Smooth muscle cell (in vitro differentiated cells): ENCODE results near the gene POLA2. TPM values are rescaled to one million over a fixed set of nuclear protein-coding genes. Genes with fewer than 3 reads are reported as not detected.
"Not testable (repeated sequence)": the region's sequence is repeated elsewhere in the genome, so short reads cannot be mapped to it uniquely, and the experiment has no call there.

Experiments used
- DNase-seq: peaks from one replicate; lab custom pipeline; 2025; ENCODE audit not compliant: unreplicated experiment; lab: John Stamatoyannopoulos, UW
- H2AFZ ChIP-seq: fragments of 200-600 bp; sonication (generic); 2 replicates; pipeline ENCODE4 v1.6.0; 2016; ENCODE audit warnings: antibody characterized with exemption, low read depth, mild to moderate bottlenecking
- H3F3A ChIP-seq: fragments of 200-600 bp; sonication (generic); 2 replicates; pipeline ENCODE4 v1.6.0; 2017; ENCODE audit warnings: antibody characterized with exemption, low read depth
- H3K27ac ChIP-seq: fragments of 200-600 bp; sonication (generic); 2 replicates; pipeline ENCODE4 v1.5.1; 2016; ENCODE audit warnings: low read depth, mild to moderate bottlenecking
- H3K27me3 ChIP-seq: fragments of 200-600 bp; sonication (generic); 2 replicates; pipeline ENCODE4 v1.6.1; 2016; ENCODE audit warnings: low read depth, mild to moderate bottlenecking
- H3K36me3 ChIP-seq: fragments of 200-600 bp; sonication (generic); 2 replicates; pipeline ENCODE4 v1.5.1; 2016; ENCODE audit warnings: low read depth
- H3K4me1 ChIP-seq: fragments of 200-600 bp; sonication (generic); 2 replicates; pipeline ENCODE4 v1.5.1; 2016; ENCODE audit warnings: low read depth
- H3K4me2 ChIP-seq: fragments of 200-600 bp; sonication (generic); 2 replicates; pipeline ENCODE4 v1.6.0; 2016; ENCODE audit warnings: mild to moderate bottlenecking
- H3K4me3 ChIP-seq: fragments of 200-600 bp; sonication (generic); 2 replicates; pipeline ENCODE4 v1.5.1; 2016; ENCODE audit warnings: mild to moderate bottlenecking
- H3K79me2 ChIP-seq: fragments of 200-600 bp; sonication (generic); 2 replicates; pipeline ENCODE4 v1.6.0; 2016; ENCODE audit warnings: low read depth, mild to moderate bottlenecking
- H3K9ac ChIP-seq: fragments of 200-600 bp; sonication (generic); 2 replicates; pipeline ENCODE4 v1.6.0; 2016; ENCODE audit warnings: low read depth
- H3K9me3 ChIP-seq: fragments of 200-600 bp; sonication (generic); replicated peaks from 2 replicates; pipeline ENCODE4 v1.5.1; 2016; ENCODE audit warnings: low read depth
- H4K20me1 ChIP-seq: fragments of 200-600 bp; sonication (generic); 2 replicates; pipeline ENCODE4 v1.6.0; 2016; ENCODE audit warnings: low read depth
- WGBS: methylation state at CpG from one replicate; pipeline ENCODE4 v1.1.7; 2016; ENCODE audit warnings: low lambda C conversion rate; 5-methylcytosine and 5-hydroxymethylcytosine counted together
- polyA plus RNA-seq: library from polyadenylated mRNA; unstranded; fragments of >200 nt; fragmentation: Nextera tagmentation; extraction: Ambion mirVana; gene quantifications from 2 replicates; pipeline ENCODE4 v1.2.1, GENCODE V29; 2016
- total RNA-seq: library from RNA; depleted of rRNA; stranded (reverse); fragments of >200 nt; gene quantifications from 2 replicates; pipeline ENCODE4 v1.2.3, GENCODE V29; 2014
- TF ChIP-seq, protein P1 (sequence below): fragments of 200-600 bp; sonication (generic); IDR thresholded peaks from 2 replicates; pipeline ENCODE4 v1.5.1; 2017; ENCODE audit warnings: borderline replicate concordance, mild to moderate bottlenecking, antibody characterized with exemption; ENCODE audit not compliant: insufficient read depth, poor library complexity, severe bottlenecking

The POLA2 gene
- total and polyA plus RNA-seq, 2 experiments from 2014 or later: 2.5 to 8.4 TPM

DNA sequence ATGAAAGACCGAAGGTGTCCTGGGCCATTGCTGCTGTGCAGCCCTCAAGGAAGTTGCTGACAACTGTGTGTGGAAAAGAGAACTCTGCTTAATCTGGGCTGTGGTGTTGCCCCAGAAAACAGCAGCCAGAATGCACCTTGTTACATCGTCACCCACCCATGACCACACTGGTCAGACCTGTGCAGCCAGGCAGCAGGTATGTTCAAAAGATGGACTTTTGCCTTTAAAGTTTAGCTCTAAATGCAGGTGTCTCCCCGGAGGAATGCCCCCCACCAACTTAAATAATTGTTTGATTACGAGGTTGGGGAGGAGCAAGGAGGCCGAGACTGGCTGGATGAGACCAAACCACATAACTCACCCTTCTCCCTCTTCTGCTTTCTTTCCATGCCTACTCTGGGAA, 15.3 kb upstream of the POLA2 start:
- TF ChIP-seq, protein P1, sequence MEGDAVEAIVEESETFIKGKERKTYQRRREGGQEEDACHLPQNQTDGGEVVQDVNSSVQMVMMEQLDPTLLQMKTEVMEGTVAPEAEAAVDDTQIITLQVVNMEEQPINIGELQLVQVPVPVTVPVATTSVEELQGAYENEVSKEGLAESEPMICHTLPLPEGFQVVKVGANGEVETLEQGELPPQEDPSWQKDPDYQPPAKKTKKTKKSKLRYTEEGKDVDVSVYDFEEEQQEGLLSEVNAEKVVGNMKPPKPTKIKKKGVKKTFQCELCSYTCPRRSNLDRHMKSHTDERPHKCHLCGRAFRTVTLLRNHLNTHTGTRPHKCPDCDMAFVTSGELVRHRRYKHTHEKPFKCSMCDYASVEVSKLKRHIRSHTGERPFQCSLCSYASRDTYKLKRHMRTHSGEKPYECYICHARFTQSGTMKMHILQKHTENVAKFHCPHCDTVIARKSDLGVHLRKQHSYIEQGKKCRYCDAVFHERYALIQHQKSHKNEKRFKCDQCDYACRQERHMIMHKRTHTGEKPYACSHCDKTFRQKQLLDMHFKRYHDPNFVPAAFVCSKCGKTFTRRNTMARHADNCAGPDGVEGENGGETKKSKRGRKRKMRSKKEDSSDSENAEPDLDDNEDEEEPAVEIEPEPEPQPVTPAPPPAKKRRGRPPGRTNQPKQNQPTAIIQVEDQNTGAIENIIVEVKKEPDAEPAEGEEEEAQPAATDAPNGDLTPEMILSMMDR: no peak
- H3K4me2 ChIP-seq: no peak overlapping the region
- no peaks in the 10 kb centered on the region for H3F3A ChIP-seq
- no peaks in the 10 kb centered on the region for H3K27me3 ChIP-seq
- no peak for DNase-seq
- H3K4me3 ChIP-seq: no peak overlapping the region
- no peaks in the 10 kb centered on the region for H3K4me1 ChIP-seq
- WGBS: 81% methylated on average over 5 of the region's 5 CpGs
- H3K79me2 ChIP-seq: no peaks in the 10 kb centered on the region
- no peak overlapping the region for H2AFZ ChIP-seq
- no peaks in the 10 kb centered on the region for H3K36me3 ChIP-seq
- no peaks in the 10 kb centered on the region for H3K9me3 ChIP-seq
- no peak overlapping the region for H3K9ac ChIP-seq
- H4K20me1 ChIP-seq: no peaks in the 10 kb centered on the region
- H3K27ac ChIP-seq: no peak overlapping the region

DNA sequence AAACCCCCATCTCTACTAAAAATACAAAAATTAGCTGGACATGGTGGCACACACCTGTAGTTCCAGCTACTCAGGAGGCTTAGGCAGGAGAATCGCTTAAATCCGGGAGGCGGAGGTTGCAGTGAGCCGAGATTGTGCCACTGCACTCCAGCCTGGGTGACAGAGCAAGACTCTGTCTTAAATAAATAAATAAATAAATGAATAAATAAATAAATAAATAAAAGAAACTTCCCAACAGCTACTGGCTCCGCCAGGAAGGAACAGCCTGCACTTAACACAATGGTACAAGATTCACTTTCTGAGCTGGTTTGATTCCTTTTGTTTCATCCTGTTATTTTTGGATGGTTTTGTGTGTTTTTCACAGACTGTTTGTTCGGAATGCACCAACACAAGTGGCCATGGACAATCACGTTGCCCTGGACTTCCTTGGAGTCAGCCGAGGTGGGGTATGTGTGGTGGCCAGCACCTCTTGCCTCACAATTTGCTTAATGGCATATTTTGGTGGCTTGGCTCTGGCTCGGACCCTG, 13.5 kb upstream of the POLA2 start:
- H3F3A ChIP-seq, H3K9ac ChIP-seq, H3K4me1 ChIP-seq, H3K4me3 ChIP-seq, H4K20me1 ChIP-seq, H2AFZ ChIP-seq, H3K4me2 ChIP-seq, H3K79me2 ChIP-seq, H3K27ac ChIP-seq, DNase-seq, H3K27me3 ChIP-seq, H3K36me3 ChIP-seq, H3K9me3 ChIP-seq: not testable (repeated sequence)
- WGBS: 84% methylated on average over 9 of the region's 9 CpGs

DNA sequence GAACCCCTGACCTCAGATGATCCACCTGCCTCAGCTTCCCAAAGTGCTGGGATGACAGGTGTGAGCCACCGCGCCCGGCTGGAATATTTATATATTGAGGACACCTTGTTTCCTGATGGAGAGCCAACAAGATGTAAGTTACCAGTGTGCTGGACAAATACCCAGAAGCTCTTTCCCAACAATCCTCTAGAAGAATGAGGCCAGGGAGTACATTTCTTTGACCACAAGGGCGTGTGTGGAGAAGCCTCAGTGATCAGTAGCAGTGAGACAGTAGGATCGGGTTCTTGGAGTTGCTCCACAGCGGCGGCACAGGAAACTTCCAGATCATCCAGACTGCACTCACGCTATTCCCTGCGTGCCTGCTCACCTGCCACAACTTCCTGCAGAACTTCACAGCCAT, 10.3 kb upstream of the POLA2 start:
- no peak overlapping the region for H3K4me2 ChIP-seq
- no peaks in the 10 kb centered on the region for H3F3A ChIP-seq
- no peak overlapping the region for H3K9ac ChIP-seq
- WGBS: 86% methylated on average over 9 of the region's 9 CpGs
- H3K4me1 ChIP-seq: no peaks in the 10 kb centered on the region
- TF ChIP-seq, protein P1: no peak
- H3K4me3 ChIP-seq: no peak overlapping the region
- H3K79me2 ChIP-seq: no peaks in the 10 kb centered on the region
- no peak overlapping the region for H2AFZ ChIP-seq
- H3K36me3 ChIP-seq: no peaks in the 10 kb centered on the region
- H3K27ac ChIP-seq: no peak overlapping the region
- H4K20me1 ChIP-seq: no peaks in the 10 kb centered on the region
- no peaks in the 10 kb centered on the region for H3K27me3 ChIP-seq
- no peaks in the 10 kb centered on the region for H3K9me3 ChIP-seq
- DNase-seq: no peak

DNA sequence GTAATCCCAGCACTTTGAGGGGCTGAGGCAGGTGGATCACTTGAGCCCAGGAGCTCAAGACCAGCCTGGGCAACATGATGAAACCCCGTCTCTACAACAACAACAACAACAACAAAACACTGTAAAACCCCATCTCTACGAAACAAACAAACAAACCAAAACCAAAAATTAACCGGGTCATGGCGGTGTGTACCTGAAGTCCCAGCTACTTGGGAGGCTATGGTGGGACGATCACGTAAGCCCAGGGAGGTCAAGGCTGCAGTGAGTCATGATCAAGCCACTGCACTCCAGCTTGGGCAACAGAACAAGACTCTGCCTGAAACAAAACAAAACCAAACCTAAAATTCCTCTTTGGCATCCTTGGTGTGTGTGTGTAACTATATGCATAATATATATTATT, 7.0 kb upstream of the POLA2 start:
- Histone ChIP-seq H3K79me2 (no peaks in the 10 kb centered on the region), H3K4me3 (no peak overlapping the region), H3K4me2 (no peak overlapping the region), H3K36me3 (no peaks in the 10 kb centered on the region), H3K9ac (no peak overlapping the region), H3K27me3 (no peaks in the 10 kb centered on the region), H2AFZ (no peak overlapping the region), H3K9me3 (no peaks in the 10 kb centered on the region), H3F3A (no peaks in the 10 kb centered on the region), H3K27ac (no peak overlapping the region), H3K4me1 (no peaks in the 10 kb centered on the region), H4K20me1 (no peaks in the 10 kb centered on the region)
- DNase-seq: no peak
- WGBS: 91% methylated on average over 6 of the region's 6 CpGs
- TF ChIP-seq, protein P1: no peak
